Erythroblast (primary cell): ENCODE measurements around the gene CRTC1.

Experiments
- GATA1 ChIP-seq: IDR thresholded peaks from 2 replicates; pipeline ENCODE4 v1.6.1; 2011; ENCODE audit warnings: low read depth, mild to moderate bottlenecking, control low read depth, low read length, moderate library complexity
- POLR2A ChIP-seq: IDR thresholded peaks from 2 replicates; pipeline ENCODE4 v1.6.1; 2011; ENCODE audit warnings: mild to moderate bottlenecking, low read length

DNA sequence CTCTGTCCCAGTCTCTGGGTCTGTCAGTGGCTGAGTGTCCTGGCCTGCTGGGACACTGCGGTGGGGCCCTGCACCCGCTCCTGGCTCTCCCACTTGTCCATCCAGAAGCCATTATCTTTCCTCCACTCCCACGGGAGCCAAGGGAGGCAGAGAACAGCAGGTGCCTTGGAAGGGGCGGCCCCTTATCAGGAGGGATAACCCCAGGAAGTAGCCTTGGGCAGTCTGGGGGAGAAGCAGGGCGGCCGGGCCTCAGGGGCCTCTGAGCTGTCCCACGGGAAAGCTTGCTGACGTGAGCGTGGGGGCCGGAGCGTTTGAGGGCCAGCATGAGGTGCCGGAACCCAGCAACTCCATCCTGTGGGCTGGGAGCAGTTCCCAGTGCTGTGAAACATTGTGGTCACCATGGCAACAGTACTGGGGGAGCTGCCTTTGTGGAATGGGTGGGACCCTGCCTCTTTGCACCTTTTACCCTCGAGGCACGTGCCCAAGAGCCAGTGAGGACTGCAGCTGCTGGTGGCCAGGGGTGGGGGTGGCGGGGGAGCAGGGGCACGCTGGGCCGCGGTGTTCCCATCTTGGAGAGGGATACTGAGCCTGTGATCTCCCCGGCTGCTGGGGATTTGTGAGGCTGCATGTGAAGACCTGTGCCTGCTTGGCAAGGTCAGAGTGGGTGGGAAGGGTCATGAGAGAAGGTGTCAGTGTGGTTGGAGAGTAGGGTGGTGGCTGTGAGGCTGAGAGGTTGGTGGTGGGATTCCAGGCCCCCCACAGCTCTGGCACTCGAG, 25.7 kb upstream of the CRTC1 start:
- TF ChIP-seq POLR2A (no peak), GATA1 (no peak)
